Head of caudate nucleus (tissue), 42 donors: ENCODE measurements around the gene GABBR2.

Experiments used
- DNase-seq, 42 donors: peaks; one replicate each; pipeline versions ENCODE4 v3.0.0 to v3.0.0-alpha.2; 2020 to 2021; ENCODE audit warnings: mixed read lengths in 7 of 42
- intact Hi-C: fragments of 100-400 bp; cut with DNase I; formaldehyde crosslinking; loops from one replicate; pipeline ENCODE4 v1.15.0; 2022

The GABBR2 gene

DNA sequence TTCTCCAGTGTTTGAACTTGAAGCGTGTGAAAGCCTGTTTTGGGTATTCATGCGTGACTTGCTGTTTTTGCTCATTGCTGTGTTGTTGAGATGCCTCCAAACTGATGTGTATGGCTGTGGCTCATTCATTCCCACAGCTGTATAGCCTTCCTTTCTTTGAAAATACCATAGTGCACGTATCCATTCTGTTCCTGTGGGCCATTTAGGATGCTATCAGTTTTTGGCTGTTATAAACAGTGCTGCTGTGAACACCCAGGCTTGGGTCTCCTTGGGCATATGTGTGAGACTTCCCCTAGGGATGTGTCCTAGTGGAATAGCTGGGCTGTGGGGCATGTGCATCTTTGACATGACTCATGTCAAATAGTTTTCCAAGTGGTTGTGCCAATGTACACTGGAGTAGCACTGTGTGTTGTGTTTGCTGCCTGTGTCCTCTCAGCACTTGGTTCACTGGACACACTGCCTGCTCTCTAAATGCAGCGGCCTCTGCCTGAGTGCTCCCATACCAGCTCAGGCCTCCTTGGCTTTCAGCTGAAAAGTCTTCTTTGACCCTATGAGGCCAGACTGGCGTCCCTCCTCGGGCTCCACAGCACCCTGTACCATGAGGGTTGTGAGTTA, 350.7 kb downstream of the GABBR2 start:
- intact Hi-C loops = no loop called here
- no peak for DNase-seq

DNA sequence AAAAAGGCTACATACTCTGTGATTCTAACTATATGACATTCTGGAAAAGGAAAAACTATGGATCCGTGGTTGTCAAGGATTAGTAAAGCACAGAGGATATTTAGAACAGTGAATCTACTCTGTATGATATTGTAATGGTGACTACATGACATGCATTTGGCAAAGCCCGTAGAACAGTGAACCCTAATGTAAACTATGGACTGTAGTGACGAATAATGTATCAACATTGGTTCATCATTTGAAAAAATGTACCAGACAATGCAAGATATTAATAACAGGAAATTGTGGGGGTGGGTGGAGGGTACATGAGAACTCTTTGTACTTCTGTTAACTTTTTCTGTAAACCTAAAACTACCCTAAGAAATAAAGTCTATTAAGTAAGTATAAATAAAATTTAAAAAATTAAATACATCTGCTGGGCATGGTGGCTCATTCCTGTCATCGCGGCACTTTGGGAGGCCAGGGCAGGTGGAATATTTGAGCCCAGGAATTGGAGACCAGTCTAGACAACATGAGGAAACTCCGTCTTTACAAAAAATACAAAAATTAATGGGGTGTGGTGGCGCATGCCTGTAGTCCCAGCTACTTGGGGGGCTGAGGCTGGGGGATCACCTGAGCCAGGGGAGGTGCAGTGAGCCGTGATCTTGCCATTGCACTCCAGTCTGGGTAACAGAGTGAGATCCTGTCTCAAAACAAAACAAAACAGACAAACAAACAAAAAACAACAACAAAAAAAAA, 351.6 kb downstream of the GABBR2 start:
- DNase-seq = no peak
- intact Hi-C loops = no loop called here

GRCh38 chr9:98356326-98356725, 352.4 kb downstream of the GABBR2 start:
- intact Hi-C loops = no loop called here
- no peak for DNase-seq

- intact Hi-C loops = no loop called here
- DNase-seq = no peak
These were observed 357.4 kb downstream of the GABBR2 start for GRCh38 chr9:98351370-98351769.

- intact Hi-C loops = no loop called here
- peak in 1 of 42 donors; percentile 6 for DNase-seq
These were observed 361.1 kb downstream of the GABBR2 start for GRCh38 chr9:98347642-98348041.

DNA sequence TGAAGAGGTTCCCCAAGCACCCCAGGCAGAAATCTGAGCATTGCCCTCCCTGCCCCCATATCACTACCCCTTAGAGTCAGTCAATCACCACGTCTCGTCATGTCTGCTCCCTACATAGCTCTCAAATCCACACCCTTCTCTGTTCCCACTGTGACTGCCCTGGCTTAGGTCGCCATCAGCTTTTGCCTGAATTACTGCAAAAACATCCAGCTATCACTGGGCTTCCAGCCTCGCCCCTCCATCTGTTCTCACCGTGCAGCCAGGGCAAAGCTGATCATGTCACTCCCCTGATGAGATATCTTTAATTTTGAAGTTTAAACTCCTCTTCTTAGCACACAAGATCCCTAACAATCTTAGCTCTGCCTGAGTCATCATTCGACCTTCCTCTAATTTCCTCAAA, 363.7 kb downstream of the GABBR2 start:
- DNase-seq = peak in 1 of 42 donors; percentile 4
- intact Hi-C loops = no loop called here

GRCh38 chr9:98344581-98344980, 364.2 kb downstream of the GABBR2 start:
- intact Hi-C loops = no loop called here

GRCh38 chr9:98342820-98343210, 365.9 kb downstream of the GABBR2 start:
- intact Hi-C loops = no loop called here
- peak in 1 of 42 donors; percentile 22 for DNase-seq

More at GRCh38 chr9:98344581-98344980, 364.2 kb downstream of the GABBR2 start:
- DNase-seq = peak in 1 of 42 donors; percentile 14

- intact Hi-C loops = no loop called here
- no peak for DNase-seq
These were observed 366.5 kb downstream of the GABBR2 start for GRCh38 chr9:98342098-98342819.

DNA sequence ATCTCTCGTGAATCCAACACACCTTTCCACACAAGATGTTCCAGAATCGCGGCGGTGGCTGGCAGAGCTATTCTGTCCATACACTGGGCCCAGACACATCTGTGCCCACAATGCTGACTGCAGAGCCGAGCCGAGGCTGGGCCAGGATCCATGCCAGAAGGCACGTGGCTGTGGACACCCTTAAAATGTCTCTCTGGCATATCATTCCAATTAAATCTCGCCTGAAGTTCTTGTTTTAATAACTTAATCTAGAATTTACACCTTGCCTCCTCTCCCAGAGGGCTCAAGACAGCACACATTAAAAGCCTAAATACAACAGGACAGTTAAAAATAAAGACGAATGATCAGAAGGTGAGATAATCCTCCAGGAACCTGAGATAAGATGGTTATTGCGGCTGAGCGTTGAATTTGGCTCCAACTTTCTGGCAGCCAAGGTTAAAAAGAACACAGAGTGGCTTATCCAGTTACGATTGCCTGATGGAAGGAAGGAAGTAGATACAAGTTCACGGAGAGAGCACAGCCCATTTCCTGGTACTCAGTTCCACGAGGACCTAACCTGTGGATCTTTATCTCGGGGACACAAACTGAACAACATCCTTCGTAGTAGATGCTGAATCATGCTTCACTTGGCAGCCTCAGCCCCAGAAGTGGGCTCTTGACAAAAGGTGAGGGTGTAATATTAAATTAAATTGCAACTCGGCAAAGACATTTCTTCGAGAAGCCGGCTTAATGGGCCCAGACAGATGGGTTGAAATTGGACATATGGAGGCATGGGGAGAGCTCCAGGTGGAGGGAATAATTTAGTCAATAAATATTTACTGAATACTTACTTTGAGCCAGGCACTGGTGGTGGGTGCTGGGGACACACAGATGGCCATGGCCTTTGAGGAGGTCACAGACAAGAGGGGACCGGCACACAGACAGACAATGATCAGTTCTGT, 367.3 kb downstream of the GABBR2 start:
- DNase-seq = peak in 1 of 42 donors; percentile 6
- intact Hi-C loops = no loop called here

GRCh38 chr9:98339987-98340800, 368.5 kb downstream of the GABBR2 start:
- peak in 1 of 42 donors; percentile 9 for DNase-seq
- intact Hi-C loops = no loop called here

DNA sequence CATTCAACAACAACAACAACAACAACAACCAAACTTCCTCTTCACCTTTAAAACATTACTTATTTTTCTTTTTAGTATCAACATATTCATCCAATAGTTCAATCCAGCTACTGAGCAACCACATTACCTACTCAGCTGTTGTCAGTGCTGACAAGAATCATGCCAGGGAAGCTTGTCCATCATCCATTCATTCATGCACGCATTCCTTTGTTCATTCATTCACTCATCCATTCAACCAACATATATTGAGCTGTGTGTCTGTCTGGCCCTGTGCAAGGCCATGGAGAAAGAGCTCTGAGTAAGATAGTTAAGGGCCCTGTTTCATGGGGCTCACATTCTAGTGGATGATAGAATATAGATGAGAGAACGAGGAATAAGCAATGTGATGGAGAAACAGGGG, 373.1 kb downstream of the GABBR2 start:
- intact Hi-C loops = no loop called here
- DNase-seq = peak in 1 of 42 donors; percentile 4

DNA sequence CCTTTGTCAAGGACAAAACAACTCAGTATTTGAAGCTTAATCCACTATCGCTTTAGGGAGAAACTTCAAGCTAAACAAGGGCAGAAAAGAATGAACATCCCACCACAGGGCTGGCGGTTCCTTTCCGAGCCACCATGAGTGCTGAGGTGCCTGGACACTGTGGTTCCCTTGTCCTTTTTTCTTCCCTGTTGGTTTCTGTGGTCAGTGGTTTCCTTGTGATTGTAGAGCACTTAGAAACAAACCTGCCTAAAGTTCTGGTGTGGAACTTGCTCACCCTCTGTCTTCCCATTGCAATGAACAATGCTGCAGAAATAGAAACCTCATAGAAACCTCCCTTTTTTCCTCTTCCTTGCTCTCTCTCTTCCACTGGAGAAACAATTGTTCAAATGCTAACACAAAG, 373.9 kb downstream of the GABBR2 start:
- intact Hi-C loops = no loop called here

GRCh38 chr9:98333703-98334582, 374.8 kb downstream of the GABBR2 start:
- intact Hi-C loops = no loop called here
- peak in 1 of 42 donors; percentile 35 for DNase-seq

More for the DNA sequence above, 373.9 kb downstream of the GABBR2 start:
- DNase-seq = no peak

- no peak for DNase-seq
- intact Hi-C loops = no loop called here
These were observed 376.3 kb downstream of the GABBR2 start for GRCh38 chr9:98332405-98332831.

GRCh38 chr9:98331536-98332259, 377.0 kb downstream of the GABBR2 start:
- intact Hi-C loops = no loop called here
- DNase-seq = peak in 1 of 42 donors; percentile 33
